ENCODE results near the gene NFE2L1. TPM values are rescaled to one million over a fixed set of nuclear protein-coding genes. Genes with fewer than 3 reads are reported as not detected.

The NFE2L1 gene
- total RNA-seq, 1 experiment from 2014 or later = 149 TPM

- POLR2A ChIA-PET (ENCODE audit: low non-redundant PET) = no interaction called here
- no peak for DNase-seq (ENCODE audit: low spot score)
- no peaks in the 10 kb centered on the region for H3K9me3 ChIP-seq (ENCODE audit: low read depth, low read length, poor library complexity, severe bottlenecking)
- TF ChIP-seq EZH2 (IDR thresholded peaks at IDR 0.05; ENCODE audit: borderline replicate concordance, low read depth, low read length, poor library complexity, severe bottlenecking) (no peak), CTCF (conservative IDR thresholded peaks at IDR 0.05; ENCODE audit: low read depth, low read length) (no peak)
- H3K27me3 ChIP-seq (replicated peaks; ENCODE audit: insufficient read depth, low read depth, low read length, poor library complexity) = no peaks in the 10 kb centered on the region
- intact Hi-C loops (cut with micrococcal nuclease; ENCODE audit: unreplicated experiment) = no loop called here
- peaks cover 31% of the 10 kb centered on the region for H3K4me1 ChIP-seq (ENCODE audit: insufficient read depth, low read length, poor library complexity, severe bottlenecking)
- no TSS peak for BruUV-seq (replicated peaks)
- no peak overlapping the region for H3K27ac ChIP-seq (ENCODE audit: low read depth, low read length, poor library complexity, severe bottlenecking)
- CTCF ChIA-PET = no interaction called here
- H3K36me3 ChIP-seq (ENCODE audit: insufficient read depth, low read length, poor library complexity, severe bottlenecking) = peaks cover 10% of the 10 kb centered on the region
- peak overlapping the region; percentile 92 for H3K4me3 ChIP-seq (ENCODE audit: low read depth, low read length, poor library complexity, severe bottlenecking)
Measured at GRCh38 chr17:48046296-48046695, 1.9 kb upstream of the NFE2L1 start.

GRCh38 chr17:48047113-48047740, 932 bp upstream of the NFE2L1 start:
- Histone ChIP-seq H3K27ac (ENCODE audit: low read depth, low read length, poor library complexity, severe bottlenecking) (peak overlapping the region; percentile 93), H3K36me3 (ENCODE audit: insufficient read depth, low read length, poor library complexity, severe bottlenecking) (peaks cover 19% of the 10 kb centered on the region), H3K4me3 (ENCODE audit: low read depth, low read length, poor library complexity, severe bottlenecking) (peak overlapping the region; percentile 92), H3K4me1 (ENCODE audit: insufficient read depth, low read length, poor library complexity, severe bottlenecking) (peaks cover 40% of the 10 kb centered on the region), H3K9me3 (ENCODE audit: low read depth, low read length, poor library complexity, severe bottlenecking) (no peaks in the 10 kb centered on the region), H3K27me3 (replicated peaks; ENCODE audit: insufficient read depth, low read depth, low read length, poor library complexity) (no peaks in the 10 kb centered on the region)
- intact Hi-C loops (cut with micrococcal nuclease; ENCODE audit: unreplicated experiment) = no loop called here
- TF ChIP-seq EZH2 (IDR thresholded peaks at IDR 0.05; ENCODE audit: borderline replicate concordance, low read depth, low read length, poor library complexity, severe bottlenecking) (no peak), CTCF (conservative IDR thresholded peaks at IDR 0.05; ENCODE audit: low read depth, low read length) (no peak)
- ChIA-PET POLR2A (ENCODE audit: low non-redundant PET) (interaction anchor here (1.1 to 1.2 kb wide), 2 partner anchors 9 to 681 kb away, joined by 5 to 7 read pairs; partner anchors contain the start of gene HOXB13), CTCF (no interaction called here)
- DNase-seq (ENCODE audit: low spot score) = no peak
- TSS peak; percentile 83 for BruUV-seq (replicated peaks)

- no peaks in the 10 kb centered on the region for H3K27me3 ChIP-seq (replicated peaks; ENCODE audit: insufficient read depth, low read depth, low read length, poor library complexity)
- H3K9me3 ChIP-seq (ENCODE audit: low read depth, low read length, poor library complexity, severe bottlenecking) = no peaks in the 10 kb centered on the region
- intact Hi-C loops (cut with micrococcal nuclease; ENCODE audit: unreplicated experiment) = loop anchor here (1.0 kb wide), 1 partner anchor 23 kb away; no protein-coding TSS in a partner anchor
- peaks cover 23% of the 10 kb centered on the region for H3K36me3 ChIP-seq (ENCODE audit: insufficient read depth, low read length, poor library complexity, severe bottlenecking)
- DNase-seq (ENCODE audit: low spot score) = peak; percentile 59
- peak overlapping the region; percentile 93 for H3K27ac ChIP-seq (ENCODE audit: low read depth, low read length, poor library complexity, severe bottlenecking)
- POLR2A ChIA-PET (ENCODE audit: low non-redundant PET) = interaction anchor here (0.6 to 1.1 kb wide), 3 partner anchors 10 to 680 kb away, joined by 3 to 7 read pairs (median 4); partner anchors contain the start of gene HOXB13
- H3K4me3 ChIP-seq (ENCODE audit: low read depth, low read length, poor library complexity, severe bottlenecking) = peak overlapping the region; percentile 92
- H3K4me1 ChIP-seq (ENCODE audit: insufficient read depth, low read length, poor library complexity, severe bottlenecking) = peaks cover 50% of the 10 kb centered on the region
- no TSS peak for BruUV-seq (replicated peaks)
- TF ChIP-seq CTCF (conservative IDR thresholded peaks at IDR 0.05; ENCODE audit: low read depth, low read length) (no peak), EZH2 (IDR thresholded peaks at IDR 0.05; ENCODE audit: borderline replicate concordance, low read depth, low read length, poor library complexity, severe bottlenecking) (no peak)
- CTCF ChIA-PET = interaction anchor here (0.6 kb wide), 1 partner anchor 100 kb away, joined by 3 read pairs; no protein-coding TSS in a partner anchor
Measured at GRCh38 chr17:48048384-48049126, 396 bp downstream of the NFE2L1 start.
